Measurements from ENCODE around the gene ADGRG7.
"Not testable (repeated sequence)": the region's sequence is repeated elsewhere in the genome, so short reads cannot be mapped to it uniquely, and the experiment has no call there.

DNA sequence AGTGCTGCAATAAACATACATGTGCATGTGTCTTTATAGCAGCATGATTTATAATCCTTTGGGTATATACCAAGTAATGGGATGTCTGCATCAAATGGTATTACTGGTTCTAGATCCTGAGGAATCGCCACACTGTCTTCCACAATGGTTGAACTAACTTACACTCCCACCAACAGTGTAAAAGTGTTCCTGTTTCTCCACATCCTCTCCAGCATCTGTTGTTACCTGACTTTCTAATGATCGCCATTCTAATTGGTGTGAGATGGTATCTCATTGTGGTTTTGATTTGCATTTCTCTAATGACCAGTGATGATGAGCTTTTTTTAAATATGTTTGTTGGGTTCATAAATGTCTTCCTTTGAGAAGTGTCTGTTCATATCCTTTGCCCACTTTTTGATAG is 61.6 kb downstream of the ADGRG7 start:
- TF ChIP-seq, protein P1, sequence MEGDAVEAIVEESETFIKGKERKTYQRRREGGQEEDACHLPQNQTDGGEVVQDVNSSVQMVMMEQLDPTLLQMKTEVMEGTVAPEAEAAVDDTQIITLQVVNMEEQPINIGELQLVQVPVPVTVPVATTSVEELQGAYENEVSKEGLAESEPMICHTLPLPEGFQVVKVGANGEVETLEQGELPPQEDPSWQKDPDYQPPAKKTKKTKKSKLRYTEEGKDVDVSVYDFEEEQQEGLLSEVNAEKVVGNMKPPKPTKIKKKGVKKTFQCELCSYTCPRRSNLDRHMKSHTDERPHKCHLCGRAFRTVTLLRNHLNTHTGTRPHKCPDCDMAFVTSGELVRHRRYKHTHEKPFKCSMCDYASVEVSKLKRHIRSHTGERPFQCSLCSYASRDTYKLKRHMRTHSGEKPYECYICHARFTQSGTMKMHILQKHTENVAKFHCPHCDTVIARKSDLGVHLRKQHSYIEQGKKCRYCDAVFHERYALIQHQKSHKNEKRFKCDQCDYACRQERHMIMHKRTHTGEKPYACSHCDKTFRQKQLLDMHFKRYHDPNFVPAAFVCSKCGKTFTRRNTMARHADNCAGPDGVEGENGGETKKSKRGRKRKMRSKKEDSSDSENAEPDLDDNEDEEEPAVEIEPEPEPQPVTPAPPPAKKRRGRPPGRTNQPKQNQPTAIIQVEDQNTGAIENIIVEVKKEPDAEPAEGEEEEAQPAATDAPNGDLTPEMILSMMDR (IDR thresholded peaks at IDR 0.05) = not testable (repeated sequence)
- TF ChIP-seq EZH2 (IDR thresholded peaks at IDR 0.05; ENCODE audit: borderline replicate concordance, insufficient read depth, low read depth, low read length, poor library complexity, severe bottlenecking) = not testable (repeated sequence)
